ENCODE data around the gene MACO1. TPM values are rescaled to one million over a fixed set of nuclear protein-coding genes. Genes with fewer than 3 reads are reported as not detected.

Gene MACO1
- total and polyA plus RNA-seq, 2 of the 13 experiments (the other 11 are each of a cell fraction or from before 2014, with no cell fraction given) = 9.7 to 17.0 TPM

- TF ChIP-seq ZNF318 (CRISPR knock-in tag; IDR thresholded peaks at IDR 0.05) (no peak), ZNF883 (CRISPR knock-in tag; IDR thresholded peaks at IDR 0.05; ENCODE audit: not compliant biosample characterization) (peak; percentile 52), ZNF142 (CRISPR knock-in tag; IDR thresholded peaks at IDR 0.05) (peak; percentile 81; the same call in 1 of the 2 replicates), CREB1 (IDR thresholded peaks at IDR 0.05) (peak; percentile 75), CREB1 (CRISPR knock-in tag; IDR thresholded peaks at IDR 0.05) (peak; percentile 79), ZBTB21 (CRISPR knock-in tag; IDR thresholded peaks at IDR 0.05) (peak; percentile 67), FOXA1 (IDR thresholded peaks at IDR 0.05) (no peak), FOXA1 (CRISPR knock-in tag; IDR thresholded peaks at IDR 0.05) (peak; percentile 41; the same call in 1 of the 2 replicates), SMYD3 (CRISPR knock-in tag; IDR thresholded peaks at IDR 0.05) (no peak), ZFX (CRISPR knock-in tag; IDR thresholded peaks at IDR 0.05; ENCODE audit: low read depth) (peak; percentile 76), ZNF770 (CRISPR knock-in tag; IDR thresholded peaks at IDR 0.05) (0 out of 2 replicates have a peak, but pooled peaks have one; percentile 5), ZNF577 (CRISPR knock-in tag; IDR thresholded peaks at IDR 0.05; ENCODE audit: borderline replicate concordance, low read depth) (no peak)
Observed at GRCh38 chr1:25430073-25430966, at the start of gene MACO1 (continued).

Data from HepG2 (cell line).